ENCODE results near the gene HELZ2.

GRCh38 chr20:63554361-63555278 lies 19.4 kb downstream of the HELZ2 start:
- TF ChIP-seq CTCF (conservative IDR thresholded peaks at IDR 0.05; ENCODE audit: low read length) (no peak), EZH2phosphoT487 (IDR thresholded peaks at IDR 0.05; ENCODE audit: borderline replicate concordance, low read depth, low read length) (no peak)
